ENCODE results near the gene SMLR1.

Gene SMLR1

GRCh38 chr6:130829333-130829910 is 2.2 kb downstream of the SMLR1 start:
- no peak for ATAC-seq (ENCODE audit: low read depth)
- Histone ChIP-seq H3K9me3 (ENCODE audit: severe bottlenecking) (no peaks in the 10 kb centered on the region), H3K4me1 (ENCODE audit: insufficient read depth, poor library complexity, severe bottlenecking) (no peaks in the 10 kb centered on the region), H3K4me3 (ENCODE audit: severe bottlenecking) (no peak overlapping the region), H3K27ac (ENCODE audit: poor library complexity, severe bottlenecking) (no peak overlapping the region), H3K27me3 (ENCODE audit: insufficient read depth, poor library complexity, severe bottlenecking) (no peaks in the 10 kb centered on the region), H3K36me3 (ENCODE audit: low read depth) (no peaks in the 10 kb centered on the region)
- no peak for TF ChIP-seq CTCF (IDR thresholded peaks at IDR 0.05; ENCODE audit: poor library complexity, severe bottlenecking)
- DNase-seq (ENCODE audit: low spot score), result no peak

- no peak for DNase-seq (ENCODE audit: low spot score)
- H3K27ac ChIP-seq (ENCODE audit: poor library complexity, severe bottlenecking), result no peak overlapping the region
- H3K9me3 ChIP-seq (ENCODE audit: severe bottlenecking), result no peaks in the 10 kb centered on the region
- no peaks in the 10 kb centered on the region for H3K36me3 ChIP-seq (ENCODE audit: low read depth)
- H3K27me3 ChIP-seq (ENCODE audit: insufficient read depth, poor library complexity, severe bottlenecking), result no peaks in the 10 kb centered on the region
- H3K4me1 ChIP-seq (ENCODE audit: insufficient read depth, poor library complexity, severe bottlenecking), result no peaks in the 10 kb centered on the region
- TF ChIP-seq CTCF (IDR thresholded peaks at IDR 0.05; ENCODE audit: poor library complexity, severe bottlenecking), result no peak
- H3K4me3 ChIP-seq (ENCODE audit: severe bottlenecking), result no peak overlapping the region
- ATAC-seq (ENCODE audit: low read depth), result no peak
Measured at GRCh38 chr6:130831607-130832006, 4.4 kb downstream of the SMLR1 start.

GRCh38 chr6:130833569-130833968 is 6.4 kb downstream of the SMLR1 start:
- H3K27ac ChIP-seq (ENCODE audit: poor library complexity, severe bottlenecking), result no peak overlapping the region

GRCh38 chr6:130834482-130835251 is 7.5 kb downstream of the SMLR1 start:
- no peak for TF ChIP-seq CTCF (IDR thresholded peaks at IDR 0.05; ENCODE audit: poor library complexity, severe bottlenecking)

More at GRCh38 chr6:130833569-130833968, 6.4 kb downstream of the SMLR1 start:
- H3K4me3 ChIP-seq (ENCODE audit: severe bottlenecking), result no peak overlapping the region
- H3K9me3 ChIP-seq (ENCODE audit: severe bottlenecking), result no peaks in the 10 kb centered on the region
- no peaks in the 10 kb centered on the region for H3K27me3 ChIP-seq (ENCODE audit: insufficient read depth, poor library complexity, severe bottlenecking)
- ATAC-seq (ENCODE audit: low read depth) (no peak), DNase-seq (ENCODE audit: low spot score) (no peak)
- H3K4me1 ChIP-seq (ENCODE audit: insufficient read depth, poor library complexity, severe bottlenecking), result no peaks in the 10 kb centered on the region
- no peak for TF ChIP-seq CTCF (IDR thresholded peaks at IDR 0.05; ENCODE audit: poor library complexity, severe bottlenecking)
- no peaks in the 10 kb centered on the region for H3K36me3 ChIP-seq (ENCODE audit: low read depth)

More at GRCh38 chr6:130834482-130835251, 7.5 kb downstream of the SMLR1 start:
- H3K36me3 ChIP-seq (ENCODE audit: low read depth), result no peaks in the 10 kb centered on the region
- H3K4me3 ChIP-seq (ENCODE audit: severe bottlenecking), result no peak overlapping the region
- no peaks in the 10 kb centered on the region for H3K9me3 ChIP-seq (ENCODE audit: severe bottlenecking)
- H3K27me3 ChIP-seq (ENCODE audit: insufficient read depth, poor library complexity, severe bottlenecking), result no peaks in the 10 kb centered on the region
- H3K4me1 ChIP-seq (ENCODE audit: insufficient read depth, poor library complexity, severe bottlenecking), result no peaks in the 10 kb centered on the region
- ATAC-seq (ENCODE audit: low read depth) (no peak), DNase-seq (ENCODE audit: low spot score) (no peak)
- H3K27ac ChIP-seq (ENCODE audit: poor library complexity, severe bottlenecking), result no peak overlapping the region
